NCI-H1092 (cell line): ENCODE results near the gene ZFPM1.

Experiments
- DNase-seq: peaks from one replicate; lab custom pipeline; 2025; lab: John Stamatoyannopoulos, UW

ZFPM1 gene

GRCh38 chr16:88568710-88569613 is 115.9 kb downstream of the ZFPM1 start:
- DNase-seq, result no peak

- no peak for DNase-seq
Observed at GRCh38 chr16:88569614-88569984, 116.5 kb downstream of the ZFPM1 start.

GRCh38 chr16:88569985-88570690 is 117.1 kb downstream of the ZFPM1 start, which contains the start of gene ZC3H18:
ZC3H18 (plus strand) TSS chr16:88570403; CDS start chr16:88577124, 6,721 bp downstream.
- peak; percentile 93 for DNase-seq

GRCh38 chr16:88570691-88571092 is 117.6 kb downstream of the ZFPM1 start:
- no peak for DNase-seq

GRCh38 chr16:88575251-88575650 is 122.2 kb downstream of the ZFPM1 start:
- no peak for DNase-seq

GRCh38 chr16:88576307-88576706 is 123.2 kb downstream of the ZFPM1 start:
- DNase-seq, result no peak

GRCh38 chr16:88577166-88577565 is 124.1 kb downstream of the ZFPM1 start:
- no peak for DNase-seq

GRCh38 chr16:88578446-88579313 is 125.6 kb downstream of the ZFPM1 start:
- no peak for DNase-seq

- no peak for DNase-seq
Observed at GRCh38 chr16:88580371-88580770, 127.3 kb downstream of the ZFPM1 start.

GRCh38 chr16:88581033-88581432 is 128.0 kb downstream of the ZFPM1 start:
- no peak for DNase-seq

GRCh38 chr16:88582912-88583575 is 130.0 kb downstream of the ZFPM1 start:
- no peak for DNase-seq

GRCh38 chr16:88584676-88585075 is 131.6 kb downstream of the ZFPM1 start:
- no peak for DNase-seq

GRCh38 chr16:88585269-88585668 is 132.2 kb downstream of the ZFPM1 start:
- no peak for DNase-seq

- DNase-seq, result no peak
Observed at GRCh38 chr16:88585927-88586581, 133.0 kb downstream of the ZFPM1 start.
